Pulmonary artery endothelial cell (primary cell): ENCODE results near the gene SCD5. TPM values are rescaled to one million over a fixed set of nuclear protein-coding genes. Genes with fewer than 3 reads are reported as not detected.

Experiments
- DNase-seq: peaks from one replicate; pipeline ENCODE4 v3.0.0-alpha.2; 2011; ENCODE audit warnings: low read depth, low spot score
- total RNA-seq: library from RNA; depleted of rRNA; stranded (reverse); fragments of >200 nt; gene quantifications from 2 replicates; pipeline ENCODE4 v1.2.3, GENCODE V29; 2014

The SCD5 gene
- total RNA-seq, 1 donor from 2014 or later = 50.4 TPM

DNA sequence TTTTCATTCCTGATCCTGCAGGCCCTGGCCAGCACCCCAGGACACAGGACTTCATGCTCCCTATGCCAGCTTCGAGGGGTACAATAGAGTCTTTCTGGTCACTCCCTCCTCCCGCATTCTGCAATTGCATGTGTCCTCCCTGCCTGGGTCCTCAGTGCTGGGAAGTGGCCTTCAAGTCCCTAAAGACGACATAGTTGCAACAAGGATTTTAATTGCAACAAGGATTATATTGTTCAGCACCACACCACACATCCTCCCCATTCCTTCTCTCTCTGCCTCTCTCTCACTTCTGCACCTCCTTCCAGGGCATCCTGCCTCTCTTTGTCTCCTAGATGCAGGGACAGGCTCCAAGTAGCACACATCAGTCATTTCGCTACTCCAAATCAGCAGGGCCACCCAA lies 25.5 kb downstream of the SCD5 start:
- no peak for DNase-seq

- DNase-seq = no peak
Measured at GRCh38 chr4:82770607-82771006, 28.0 kb downstream of the SCD5 start.

DNA sequence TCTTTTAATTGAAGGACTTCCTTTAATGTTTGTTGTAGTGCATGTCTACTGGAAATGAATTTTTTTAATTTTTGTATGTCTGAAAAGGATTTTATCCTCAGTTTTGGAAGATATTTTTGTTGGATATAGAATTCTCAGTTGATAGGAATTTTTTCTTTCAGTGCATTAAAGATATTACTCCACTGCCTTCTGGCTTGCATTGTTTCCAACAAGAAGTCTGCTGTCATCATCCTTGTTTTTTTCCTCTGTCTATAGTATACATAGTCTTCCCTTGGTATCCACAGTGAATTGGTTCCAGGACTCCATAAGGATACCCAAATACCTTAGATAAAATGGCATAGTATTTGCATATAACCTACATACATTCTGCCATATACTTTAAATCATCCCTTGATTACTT lies 33.5 kb downstream of the SCD5 start:
- no peak for DNase-seq

DNA sequence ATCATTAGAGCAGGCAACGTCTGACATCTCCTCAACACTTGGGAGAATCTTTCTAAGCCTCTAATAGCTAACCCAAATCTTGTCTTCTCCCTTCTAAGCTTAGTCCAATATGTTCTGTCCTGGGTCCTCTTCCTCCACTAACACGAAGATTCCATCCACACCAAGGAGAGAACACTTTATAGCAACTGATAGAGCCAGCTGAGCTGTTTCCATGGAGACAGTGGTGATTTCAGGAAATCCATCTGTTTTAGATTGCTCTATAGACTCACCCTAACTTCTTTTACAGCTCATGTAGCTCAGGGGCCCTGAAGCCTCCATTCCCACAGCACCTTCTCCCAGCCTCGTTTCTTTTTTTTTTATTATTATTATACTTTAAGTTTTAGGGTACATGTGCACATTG lies 37.4 kb downstream of the SCD5 start:
- DNase-seq = no peak

DNA sequence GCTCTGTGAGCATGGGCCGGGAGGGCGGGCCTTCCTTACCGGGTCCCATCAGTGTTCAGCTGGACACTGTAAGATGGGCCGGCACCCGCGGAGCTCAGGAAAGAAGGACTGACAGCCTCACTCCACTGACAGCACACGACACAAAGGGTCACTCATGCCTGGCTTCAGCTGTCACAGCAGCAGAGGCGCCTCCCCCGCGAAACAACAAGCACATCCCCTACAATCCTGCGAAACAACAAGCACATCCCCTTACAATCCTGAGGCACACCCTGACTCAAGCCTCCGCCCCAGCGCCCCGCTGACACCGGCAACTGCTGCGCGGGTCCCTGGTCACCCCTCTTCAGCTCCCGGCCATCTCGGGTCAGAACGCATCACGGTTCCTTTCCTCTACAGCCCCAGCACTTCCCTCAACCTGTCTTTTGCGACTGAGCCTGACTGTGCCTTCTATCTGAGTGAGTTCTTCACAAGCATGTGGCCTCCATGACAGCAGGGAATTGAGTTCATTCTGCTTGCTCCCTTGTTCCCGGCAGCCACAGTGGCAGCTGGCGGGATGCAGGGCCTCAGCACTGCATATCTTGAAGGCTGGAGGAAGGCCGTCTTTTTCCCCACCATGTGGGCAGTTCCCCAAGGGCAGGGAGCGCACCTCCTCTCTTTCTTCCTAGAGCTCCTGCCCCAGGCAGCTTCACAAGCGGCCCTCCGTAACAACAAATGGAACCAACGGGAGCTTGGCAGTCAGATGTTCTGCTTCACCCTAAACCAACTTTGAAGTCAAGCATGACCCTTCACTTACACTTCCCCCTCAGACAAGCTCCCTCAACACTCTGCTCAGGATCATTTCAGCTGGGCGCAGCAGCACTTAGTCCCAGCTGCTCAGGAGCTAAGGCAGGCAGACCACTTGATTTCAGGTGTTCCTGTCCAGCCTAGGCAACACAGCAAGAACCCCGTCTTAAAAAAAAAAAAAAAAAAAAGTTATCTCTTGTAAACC lies 39.6 kb downstream of the SCD5 start:
- DNase-seq = no peak

- DNase-seq = no peak
Measured at GRCh38 chr4:82756061-82756460, 42.5 kb downstream of the SCD5 start.

DNA sequence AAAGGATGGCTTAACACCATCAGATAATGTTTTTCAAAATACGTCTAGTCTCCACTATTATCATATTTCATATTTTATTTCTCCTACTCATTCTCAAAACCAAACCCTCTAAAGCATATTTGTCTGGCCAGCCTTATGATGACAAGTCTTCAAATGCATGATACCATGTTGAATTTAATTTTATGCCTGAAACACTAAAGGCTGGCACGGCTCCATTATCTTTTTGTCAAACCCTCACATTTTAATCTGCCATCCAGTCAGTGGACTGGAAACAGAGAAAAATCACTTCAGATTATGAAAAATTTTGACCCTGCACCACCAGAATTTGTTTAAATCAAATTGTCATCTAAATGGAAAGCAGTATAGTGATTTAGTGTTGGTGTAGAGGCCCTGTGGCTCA lies 42.9 kb downstream of the SCD5 start:
- DNase-seq = no peak

DNA sequence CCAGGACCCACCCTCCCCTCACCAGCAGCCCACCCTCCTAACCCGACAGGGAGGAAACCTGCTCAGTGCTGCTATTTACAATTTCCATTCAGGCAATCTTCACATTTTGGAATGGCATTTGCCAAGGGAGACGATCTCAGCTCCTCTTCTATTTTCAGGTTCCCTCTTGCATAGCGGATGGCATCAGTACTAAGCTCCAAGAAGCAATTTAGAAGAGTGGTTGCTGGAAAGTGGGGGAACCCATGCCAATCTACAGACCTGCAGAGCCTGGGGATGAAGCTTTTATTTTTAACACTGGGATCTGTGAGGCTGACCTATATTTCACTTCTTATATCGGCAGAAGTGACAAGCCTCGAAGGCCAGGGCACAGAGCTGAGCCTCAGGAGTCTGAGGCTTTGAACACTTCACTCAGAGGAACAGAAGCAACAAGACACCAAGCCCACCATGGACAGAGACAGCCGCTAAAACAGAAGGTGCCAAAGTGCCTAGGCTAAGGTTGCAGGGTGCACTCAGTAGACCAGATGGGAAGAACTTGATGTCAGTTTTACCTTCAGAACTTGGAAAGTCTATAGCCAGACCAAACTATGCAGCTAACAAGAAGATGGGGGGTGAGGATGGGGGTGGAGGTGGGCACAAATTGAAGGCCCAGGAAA lies 44.0 kb downstream of the SCD5 start:
- no peak for DNase-seq

- no peak for DNase-seq
Measured at GRCh38 chr4:82753725-82754410, 44.7 kb downstream of the SCD5 start.

- DNase-seq = no peak
Measured at GRCh38 chr4:82753238-82753637, 45.4 kb downstream of the SCD5 start.

DNA sequence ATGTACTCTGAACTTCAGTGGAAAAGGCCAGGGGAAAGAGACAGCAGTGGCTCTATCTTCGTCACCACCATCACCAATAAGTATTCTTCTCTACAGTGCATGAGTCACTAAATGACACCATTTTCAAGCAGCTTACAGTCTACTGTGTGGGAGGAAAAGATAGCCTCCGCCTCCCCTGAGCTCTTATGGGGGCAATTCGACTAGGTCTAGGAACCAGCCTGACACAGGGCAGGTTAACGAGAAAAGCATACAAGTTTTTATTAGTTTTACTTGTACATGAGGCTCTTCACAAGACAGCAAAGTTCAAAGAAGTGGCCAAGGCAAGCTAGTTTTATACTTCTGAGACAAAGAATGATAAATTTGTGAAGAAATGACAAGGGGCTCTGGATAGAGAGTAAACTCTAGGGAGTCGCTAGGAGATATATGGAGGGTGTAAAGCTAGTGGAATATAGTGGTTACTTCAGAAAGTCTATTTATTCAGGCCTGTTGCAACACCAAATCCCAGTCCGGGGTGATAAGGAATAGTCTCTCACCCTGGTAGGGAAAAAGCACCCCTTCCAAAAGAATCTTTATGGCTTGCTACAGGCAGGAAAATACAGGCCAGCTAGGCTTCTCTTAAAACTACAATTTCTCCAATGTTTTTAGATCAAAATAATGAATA lies 49.7 kb downstream of the SCD5 start:
- DNase-seq = no peak

GRCh38 chr4:82747686-82748575 lies 50.7 kb downstream of the SCD5 start:
- no peak for DNase-seq

DNA sequence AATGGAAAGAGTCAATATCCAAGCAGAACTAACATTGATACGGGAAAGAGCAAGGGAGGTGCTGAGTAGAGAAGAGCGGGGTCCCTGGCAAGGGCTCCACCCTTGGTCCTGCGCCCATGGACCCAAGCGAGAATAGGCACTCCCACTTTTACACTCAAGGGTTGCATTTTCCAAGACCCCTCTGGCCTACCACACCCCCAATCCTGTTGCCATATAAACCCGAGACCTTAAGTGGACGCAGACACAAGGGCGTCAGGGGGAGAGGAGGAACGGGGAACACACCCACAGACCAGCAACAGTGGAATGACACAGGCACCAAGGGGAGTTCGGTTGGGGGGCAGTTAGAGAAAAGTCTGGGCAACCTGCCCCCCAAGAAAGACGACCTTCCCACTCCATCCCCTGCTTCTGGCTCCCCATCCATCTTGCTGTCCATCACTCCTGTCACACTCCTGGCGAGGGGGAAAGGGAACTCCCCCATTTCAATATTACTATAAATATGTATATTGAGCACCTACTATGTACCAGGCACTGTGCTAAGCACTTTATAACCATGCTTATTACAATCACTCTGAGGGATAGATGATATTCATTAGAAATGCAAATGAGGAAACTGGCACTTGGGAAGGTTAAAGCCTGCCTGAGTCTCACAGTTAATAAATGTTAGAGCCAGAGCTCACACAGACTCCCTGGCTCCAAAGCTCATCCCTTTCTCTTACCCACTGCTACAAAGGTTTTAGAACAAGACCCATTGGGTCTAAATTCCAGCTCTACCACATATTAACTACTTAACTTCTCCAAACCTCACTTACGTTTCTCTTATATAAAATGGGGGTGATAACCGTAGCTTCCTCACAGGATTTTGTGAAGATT lies 51.7 kb downstream of the SCD5 start:
- DNase-seq = no peak

DNA sequence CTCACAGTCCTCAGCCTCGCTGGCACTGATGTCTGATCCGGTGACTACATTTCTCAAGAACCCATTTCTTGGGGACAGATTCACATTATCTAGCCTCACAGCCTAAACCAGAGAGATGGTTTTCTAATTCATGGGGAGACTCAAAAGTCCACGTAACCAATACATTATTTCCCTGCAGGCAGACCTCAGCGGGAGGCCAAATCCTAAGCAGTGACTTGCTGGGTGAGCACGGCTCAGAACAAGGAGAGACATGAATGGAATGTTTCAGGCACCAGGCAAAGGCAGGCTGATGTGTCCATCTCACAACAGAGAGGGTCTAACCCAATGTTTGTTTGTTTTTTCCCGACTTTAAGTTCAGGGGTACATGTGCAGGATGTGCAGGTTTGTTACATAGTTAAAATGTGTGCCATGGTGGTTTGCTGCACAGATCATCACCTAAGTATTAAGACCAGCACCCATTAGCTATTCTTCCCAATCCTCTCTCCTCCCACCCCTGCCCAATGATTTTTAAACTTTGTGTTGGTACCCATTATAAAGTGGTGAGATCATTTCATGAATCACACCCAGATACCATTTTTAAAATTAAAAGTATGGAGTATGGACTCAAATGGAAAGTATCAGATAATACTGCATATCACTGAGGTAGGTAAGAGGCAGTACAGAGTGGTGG lies 53.3 kb downstream of the SCD5 start:
- no peak for DNase-seq

DNA sequence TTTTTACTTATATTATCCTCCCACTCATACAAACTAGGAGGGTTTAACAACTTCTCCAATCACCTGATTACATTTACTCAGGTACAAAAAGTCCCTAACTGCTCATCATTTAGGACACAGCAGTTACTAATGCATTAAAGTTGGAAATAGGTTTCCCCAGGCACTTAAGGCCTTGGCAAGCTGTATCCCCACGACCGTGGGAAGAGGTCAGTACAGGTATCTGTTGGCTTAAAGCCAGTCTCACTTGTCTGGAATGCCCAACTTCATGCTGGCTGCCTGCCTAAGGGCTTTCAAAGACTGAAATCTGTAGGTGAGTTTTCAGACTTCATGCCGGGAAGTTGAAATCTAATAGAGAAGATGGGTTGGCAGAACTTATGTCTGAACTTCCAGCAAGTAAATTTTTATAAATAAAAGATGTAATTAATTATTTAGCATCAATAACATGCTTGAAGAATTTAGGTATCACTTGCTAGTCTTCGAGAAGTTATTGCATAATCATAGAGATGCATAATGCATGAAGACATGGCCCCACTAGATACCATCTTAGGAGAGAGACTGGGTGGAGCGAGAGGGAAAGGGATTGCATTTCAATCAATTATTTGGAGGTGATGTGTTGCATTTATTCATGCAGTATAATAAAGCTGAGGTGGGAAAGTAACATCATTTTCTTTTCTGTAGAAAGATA lies 54.2 kb downstream of the SCD5 start:
- DNase-seq = no peak

GRCh38 chr4:82741188-82741587 lies 57.4 kb downstream of the SCD5 start:
- DNase-seq = no peak

- peak; percentile 43 for DNase-seq
Measured at GRCh38 chr4:82739287-82740190, 59.1 kb downstream of the SCD5 start.
